GM23248 (cell line): ENCODE measurements around the gene AK1. TPM values are rescaled to one million over a fixed set of nuclear protein-coding genes. Genes with fewer than 3 reads are reported as not detected.
"Not testable (repeated sequence)": the region's sequence is repeated elsewhere in the genome, so short reads cannot be mapped to it uniquely, and the experiment has no call there.

Experiments used
- DNase-seq: peaks from one replicate; pipeline ENCODE4 v3.0.0-alpha.2; 2015
- H2AFZ ChIP-seq: fragments of 200-600 bp; sonication (generic); 2 replicates; pipeline ENCODE4 v1.6.1; 2016; ENCODE audit warnings: antibody characterized with exemption
- H3F3A ChIP-seq: fragments of 200-600 bp; sonication (generic); 2 replicates; pipeline ENCODE4 v1.6.1; 2016; ENCODE audit warnings: mild to moderate bottlenecking, antibody characterized with exemption, mixed run types; ENCODE audit not compliant: insufficient read depth
- H3K27ac ChIP-seq: fragments of 200-600 bp; sonication (generic); 2 replicates; pipeline ENCODE4 v1.5.1; 2016; ENCODE audit warnings: mild to moderate bottlenecking
- H3K27me3 ChIP-seq: fragments of 200-600 bp; sonication (generic); replicated peaks from 2 replicates; pipeline ENCODE4 v1.6.1; 2016; ENCODE audit warnings: mild to moderate bottlenecking; ENCODE audit not compliant: insufficient read depth
- H3K36me3 ChIP-seq: fragments of 200-600 bp; sonication (generic); 2 replicates; pipeline ENCODE4 v1.6.1; 2016; ENCODE audit warnings: low read depth, mild to moderate bottlenecking
- H3K4me1 ChIP-seq: fragments of 200-600 bp; sonication (generic); 2 replicates; pipeline ENCODE4 v1.6.1; 2016; ENCODE audit warnings: mild to moderate bottlenecking; ENCODE audit not compliant: insufficient read depth
- H3K4me2 ChIP-seq: fragments of 200-600 bp; sonication (generic); one replicate; pipeline ENCODE4 v1.6.1; 2016; ENCODE audit warnings: mild to moderate bottlenecking; ENCODE audit not compliant: unreplicated experiment
- H3K4me3 ChIP-seq: fragments of 200-600 bp; sonication (generic); 2 replicates; pipeline ENCODE4 v1.5.1; 2016; ENCODE audit warnings: mild to moderate bottlenecking
- H3K79me2 ChIP-seq: fragments of 200-600 bp; sonication (generic); 2 replicates; pipeline ENCODE4 v1.6.1; 2016; ENCODE audit warnings: mild to moderate bottlenecking; ENCODE audit not compliant: insufficient read depth
- H3K9ac ChIP-seq: fragments of 200-600 bp; sonication (generic); 2 replicates; pipeline ENCODE4 v1.6.1; 2016; ENCODE audit warnings: mild to moderate bottlenecking
- H3K9me2 ChIP-seq: fragments of 200-600 bp; sonication (generic); 2 replicates; pipeline ENCODE4 v1.6.1; 2016; ENCODE audit warnings: mixed run types, mild to moderate bottlenecking, moderate library complexity; ENCODE audit not compliant: insufficient read depth
- H3K9me3 ChIP-seq: fragments of 200-600 bp; sonication (generic); one replicate; pipeline ENCODE4 v1.6.1; 2017; ENCODE audit warnings: low read depth
- H4K20me1 ChIP-seq: fragments of 200-600 bp; sonication (generic); 2 replicates; pipeline ENCODE4 v1.6.0; 2016; ENCODE audit not compliant: insufficient read depth
- EZH2 ChIP-seq: fragments of 200-600 bp; sonication (generic); IDR thresholded peaks from 2 replicates; pipeline ENCODE4 v1.6.1; 2018; ENCODE audit warnings: antibody characterized with exemption, mild to moderate bottlenecking; ENCODE audit not compliant: insufficient read depth, poor library complexity, severe bottlenecking
- EZH2phosphoT487 ChIP-seq: fragments of 200-600 bp; sonication (generic); IDR thresholded peaks from 2 replicates; pipeline ENCODE4 v1.6.1; 2018; ENCODE audit warnings: antibody characterized with exemption, moderate library complexity, mild to moderate bottlenecking, low read depth; ENCODE audit not compliant: insufficient read depth
- WGBS, 2 experiments: methylation state at CpG; one replicate each; pipeline ENCODE4 v1.1.6; 2015 to 2017; ENCODE audit warnings: low lambda C conversion rate in 2 of 2, low coverage in 1 of 2; ENCODE audit errors: missing lambda C conversion rate in 2 of 2; 5-methylcytosine and 5-hydroxymethylcytosine counted together
- in situ Hi-C: fragments of 300-500 bp; cut with MboI; formaldehyde crosslinking; loops from 2 replicates; pipeline ENCODE4 v1.15.0; 2020
- polyA plus RNA-seq: library from polyadenylated mRNA; unstranded; fragments of >200 nt; fragmentation: Nextera tagmentation; extraction: Ambion mirVana; gene quantifications from 2 replicates; pipeline ENCODE4 v1.2.1, GENCODE V29; 2016
- total RNA-seq: library from RNA; depleted of rRNA; stranded (reverse); fragments of >200 nt; shearing (Covaris generic); gene quantifications from 2 replicates; pipeline ENCODE4 v1.2.3, GENCODE V29; 2014

The AK1 gene
- total and polyA plus RNA-seq, 2 experiments from 2014 or later = 51.8 to 159 TPM

- peaks cover 43% of the 10 kb centered on the region for H3K36me3 ChIP-seq
Observed at GRCh38 chr9:127885508-127886281, 8.2 kb upstream of the AK1 start.

GRCh38 chr9:127884976-127885490 is 7.6 kb upstream of the AK1 start:
- Histone ChIP-seq H3K4me1 (no peaks in the 10 kb centered on the region), H3K79me2 (peaks cover 17% of the 10 kb centered on the region), H2AFZ (no peak overlapping the region), H3K27ac (no peak overlapping the region), H4K20me1 (no peaks in the 10 kb centered on the region), H3K9ac (no peak overlapping the region), H3K9me2 (no peaks in the 10 kb centered on the region), H3K4me3 (no peak overlapping the region), H3F3A (no peaks in the 10 kb centered on the region; the same call in 1 of the 2 replicates), H3K9me3 (no peaks in the 10 kb centered on the region), H3K36me3 (peaks cover 37% of the 10 kb centered on the region), H3K27me3 (no peaks in the 10 kb centered on the region), H3K4me2 (no peak overlapping the region)
- DNase-seq = no peak
- no peak for TF ChIP-seq EZH2
- no peak for TF ChIP-seq EZH2phosphoT487
- in situ Hi-C loops = no loop called here
- 88 to 94% methylated on average over 15 of the region's 15 CpGs for WGBS, 2 experiments

More at GRCh38 chr9:127885508-127886281, 8.2 kb upstream of the AK1 start:
- H3K27me3 ChIP-seq = no peaks in the 10 kb centered on the region
- no peaks in the 10 kb centered on the region for H4K20me1 ChIP-seq
- DNase-seq = no peak
- H3K27ac ChIP-seq = no peak overlapping the region
- no peaks in the 10 kb centered on the region for H3K9me2 ChIP-seq
- in situ Hi-C loops = no loop called here
- no peak overlapping the region for H3K9ac ChIP-seq
- peaks cover 22% of the 10 kb centered on the region for H3K79me2 ChIP-seq
- H3K4me1 ChIP-seq = no peaks in the 10 kb centered on the region
- no peaks in the 10 kb centered on the region for H3K9me3 ChIP-seq
- no peaks in the 10 kb centered on the region; the same call in 1 of the 2 replicates for H3F3A ChIP-seq
- 71 to 77% methylated on average over 11 to 13 of the region's 13 CpGs for WGBS, 2 experiments
- H3K4me3 ChIP-seq = no peak overlapping the region
- TF ChIP-seq EZH2phosphoT487 = no peak
- TF ChIP-seq EZH2 = no peak
- no peak overlapping the region for H2AFZ ChIP-seq
- no peak overlapping the region for H3K4me2 ChIP-seq

- peaks cover 32% of the 10 kb centered on the region for H3K36me3 ChIP-seq
- no peak overlapping the region for H2AFZ ChIP-seq
- H3K4me3 ChIP-seq = no peak overlapping the region
- TF ChIP-seq EZH2 = no peak
- no peak for TF ChIP-seq EZH2phosphoT487
- no peak for DNase-seq
- H3K9me3 ChIP-seq = no peaks in the 10 kb centered on the region
- peaks cover 1% of the 10 kb centered on the region; the same call in 1 of the 2 replicates for H3F3A ChIP-seq
- H3K27ac ChIP-seq = no peak overlapping the region
- WGBS, 2 experiments = 77 to 78% methylated on average over 11 of the region's 11 CpGs
- in situ Hi-C loops = no loop called here
- no peak overlapping the region for H3K9ac ChIP-seq
- peaks cover 12% of the 10 kb centered on the region for H3K79me2 ChIP-seq
- H3K4me1 ChIP-seq = no peaks in the 10 kb centered on the region
- H3K9me2 ChIP-seq = no peaks in the 10 kb centered on the region
- no peak overlapping the region for H3K4me2 ChIP-seq
- no peaks in the 10 kb centered on the region for H3K27me3 ChIP-seq
- no peaks in the 10 kb centered on the region for H4K20me1 ChIP-seq
Observed at GRCh38 chr9:127884427-127884911, 7.0 kb upstream of the AK1 start.

GRCh38 chr9:127883959-127884358 is 6.5 kb upstream of the AK1 start:
- H3F3A ChIP-seq = peaks cover 6% of the 10 kb centered on the region; the same call in 1 of the 2 replicates
- no peak overlapping the region for H3K9ac ChIP-seq
- DNase-seq = no peak
- H3K9me2 ChIP-seq = no peaks in the 10 kb centered on the region
- H3K36me3 ChIP-seq = peaks cover 27% of the 10 kb centered on the region
- H3K4me2 ChIP-seq = no peak overlapping the region
- no peaks in the 10 kb centered on the region for H3K9me3 ChIP-seq
- no peak overlapping the region for H3K27ac ChIP-seq
- no peaks in the 10 kb centered on the region for H3K27me3 ChIP-seq
- in situ Hi-C loops = no loop called here
- WGBS, 2 experiments = 77 to 83% methylated on average over 7 of the region's 7 CpGs
- no peak overlapping the region for H3K4me3 ChIP-seq
- TF ChIP-seq EZH2phosphoT487 = no peak
- no peak for TF ChIP-seq EZH2
- H3K79me2 ChIP-seq = 0 out of 2 replicates have a peak, but pooled peaks cover 11% of the 10 kb centered on the region
- H4K20me1 ChIP-seq = no peaks in the 10 kb centered on the region
- no peaks in the 10 kb centered on the region for H3K4me1 ChIP-seq
- no peak overlapping the region for H2AFZ ChIP-seq

GRCh38 chr9:127881715-127882114 is 4.2 kb upstream of the AK1 start:
- H3K9me3 ChIP-seq, in situ Hi-C loops, H3K9me2 ChIP-seq, DNase-seq, H3K27me3 ChIP-seq, H3K79me2 ChIP-seq, H4K20me1 ChIP-seq, H3K4me2 ChIP-seq, H3K9ac ChIP-seq, H2AFZ ChIP-seq, H3K27ac ChIP-seq, H3K4me3 ChIP-seq, H3K4me1 ChIP-seq, H3K36me3 ChIP-seq: not testable (repeated sequence)
- H3F3A ChIP-seq = peaks cover 15% of the 10 kb centered on the region; the same call in 1 of the 2 replicates
- 99% methylated on average over 3 of the region's 3 CpGs for WGBS, 2 experiments
